HCT116 (cell line): Measurements from ENCODE around the gene POLA1. TPM values are rescaled to one million over a fixed set of nuclear protein-coding genes. Genes with fewer than 3 reads are reported as not detected.

Experiments used
- ATAC-seq: fragments of 200-7000 bp; cut with Tn5 transposase; 2 replicates; pipeline ENCODE4 v1.9.1; 2020; ENCODE audit warnings: mild to moderate bottlenecking, moderate library complexity
- BruUV-seq: library from RNA; stranded (reverse); fragments of 400-500 nt; replicated peaks from 2 replicates; lab custom pipeline; 2021; lab: Mats Ljungman, UMichigan
- CTCF ChIA-PET: fragments of 300-600 bp; sonication (Branson Sonifier 250); formaldehyde crosslinking; loops from one replicate; lab custom pipeline; 2021; ENCODE audit warnings: antibody characterized with exemption; lab: Charles Lee
- POLR2A ChIA-PET: fragments of 300-600, 350-600 bp; sonication (Branson Sonifier 250); formaldehyde crosslinking; loops from one replicate; lab custom pipeline; 2021; ENCODE audit warnings: antibody characterized with exemption; lab: Charles Lee
- RAD21 ChIA-PET, 2 experiments: fragments of 300-600 bp; sonication (Branson Sonifier 250); formaldehyde crosslinking; loops; one replicate each; lab custom pipeline; 2023; ENCODE audit warnings: low total read pairs in 2 of 2; ENCODE audit not compliant: uncharacterized antibody in 2 of 2, unreplicated experiment in 2 of 2, low non-redundant PET in 1 of 2; lab: Charles Lee
- DNase-seq: peaks from one replicate; pipeline ENCODE4 v3.0.0-alpha.2; 2010; ENCODE audit warnings: low read depth, low spot score
- H2AFZ ChIP-seq: fragments of 200-600 bp; shearing (Covaris generic), sonication (generic); 2 replicates; pipeline ENCODE4 v1.6.1; 2017; ENCODE audit warnings: low read depth, mixed run types, mixed read lengths, antibody characterized with exemption, low read length; ENCODE audit not compliant: poor library complexity, severe bottlenecking
- H3K27ac ChIP-seq: 2 replicates; pipeline ENCODE4 v1.5.1; 2012; ENCODE audit warnings: low read depth, low read length
- H3K27me3 ChIP-seq: fragments of 200-600 bp; sonication (generic); 2 replicates; pipeline ENCODE4 v1.6.1; 2016; ENCODE audit warnings: mixed run types, low read length, mixed read lengths; ENCODE audit not compliant: insufficient read depth
- H3K36me3 ChIP-seq, 2 experiments: fragments of 200-500 bp in 1 of 2; fragments of 200-600 bp in 1 of 2; sonication (Bioruptor generic) in 1 of 2; sonication (generic) in 1 of 2; 2 replicates each; pipeline versions ENCODE4 v1.5.1 to v1.6.1; 2014 to 2016; ENCODE audit warnings: low read length in 2 of 2, inconsistent platforms in 1 of 2, mixed read lengths in 1 of 2, mixed run types in 1 of 2; ENCODE audit not compliant: insufficient read depth in 2 of 2, control insufficient read depth in 1 of 2
- H3K4me1 ChIP-seq, 2 experiments: fragments of 200-600 bp in 1 of 2; sonication (generic) in 1 of 2; 2 replicates each; pipeline versions ENCODE4 v1.5.1 to v1.6.1; 2012 to 2017; ENCODE audit warnings: low read length in 2 of 2, inconsistent platforms in 1 of 2, mild to moderate bottlenecking in 1 of 2, mixed read lengths in 1 of 2, mixed run types in 1 of 2, moderate library complexity in 1 of 2; ENCODE audit not compliant: insufficient read depth in 2 of 2, control insufficient read depth in 1 of 2
- H3K4me2 ChIP-seq: fragments of 200-600 bp; sonication (generic); 2 replicates; pipeline ENCODE4 v1.6.1; 2017; ENCODE audit warnings: mixed run types, low read length, mixed read lengths
- H3K4me3 ChIP-seq, 2 experiments: fragments of 200-600 bp in 1 of 2; sonication (generic) in 1 of 2; replicated peaks in 1 of 2; 2 replicates each; pipeline ENCODE4 v1.5.1; 2011 to 2016; ENCODE audit warnings: low read length in 2 of 2, control low read depth in 1 of 2, low read depth in 1 of 2, mild to moderate bottlenecking in 1 of 2, mixed read lengths in 1 of 2, mixed run types in 1 of 2
- H3K79me2 ChIP-seq: fragments of 200-600 bp; sonication (generic); 2 replicates; pipeline ENCODE4 v1.6.1; 2017; ENCODE audit warnings: mild to moderate bottlenecking, mixed run types, low read length, moderate library complexity, mixed read lengths; ENCODE audit not compliant: insufficient read depth
- H3K9ac ChIP-seq: fragments of 200-600 bp; sonication (generic); 2 replicates; pipeline ENCODE4 v1.6.1; 2016; ENCODE audit warnings: low read length, mixed read lengths
- H3K9me2 ChIP-seq: fragments of 200-600 bp; sonication (generic), shearing (Covaris generic); 2 replicates; pipeline ENCODE4 v1.6.1; 2017; ENCODE audit warnings: mixed run types, mild to moderate bottlenecking, moderate library complexity; ENCODE audit not compliant: insufficient read depth
- H3K9me3 ChIP-seq, 2 experiments: fragments of 200-500 bp in 1 of 2; fragments of 200-600 bp in 1 of 2; sonication (Bioruptor generic) in 1 of 2; sonication (generic) in 1 of 2; 2 replicates each; pipeline ENCODE4 v1.6.1; 2014 to 2017; ENCODE audit warnings: low read length in 2 of 2, mixed read lengths in 2 of 2, inconsistent platforms in 1 of 2, low read depth in 1 of 2, mild to moderate bottlenecking in 1 of 2, mixed run types in 1 of 2, moderate library complexity in 1 of 2; ENCODE audit not compliant: control insufficient read depth in 1 of 2, insufficient read depth in 1 of 2
- H4K20me1 ChIP-seq: fragments of 200-600 bp; sonication (generic), shearing (Covaris generic); 2 replicates; pipeline ENCODE4 v1.6.1; 2017; ENCODE audit warnings: mixed run types, mild to moderate bottlenecking, moderate library complexity; ENCODE audit not compliant: insufficient read depth
- CBX3 ChIP-seq: IDR thresholded peaks from 2 replicates; pipeline ENCODE4 v1.6.1; 2012; ENCODE audit warnings: low read depth
- CTCF ChIP-seq, 3 experiments: fragments of 200-600 bp in 1 of 3; sonication (generic) in 1 of 3; IDR thresholded peaks in 2 of 3; conservative IDR thresholded peaks in 1 of 3; 2 replicates each; pipeline ENCODE4 v1.5.1; 2012 to 2017; ENCODE audit warnings: low read depth in 2 of 3, low read length in 2 of 3, antibody characterized with exemption in 1 of 3, borderline replicate concordance in 1 of 3, control low read depth in 1 of 3, mild to moderate bottlenecking in 1 of 3, mixed read lengths in 1 of 3, mixed run types in 1 of 3, moderate library complexity in 1 of 3; ENCODE audit not compliant: insufficient read depth in 1 of 3
- EZH2 ChIP-seq: fragments of 200-600 bp; sonication (generic); IDR thresholded peaks from 2 replicates; pipeline ENCODE4 v1.6.1; 2017; ENCODE audit warnings: antibody characterized with exemption, mixed run types
- MAX ChIP-seq: IDR thresholded peaks from 2 replicates; pipeline ENCODE4 v1.6.1; 2012
- POLR2A ChIP-seq: IDR thresholded peaks from 2 replicates; pipeline ENCODE4 v1.7.0; 2011; ENCODE audit warnings: borderline replicate concordance; ENCODE audit not compliant: insufficient read depth, insufficient read length; ENCODE audit errors: extremely low read depth
- POLR2AphosphoS5 ChIP-seq: IDR thresholded peaks from 2 replicates; pipeline ENCODE4 v1.6.1; 2011; ENCODE audit warnings: mild to moderate bottlenecking, low read depth, low read length, moderate library complexity
- RAD21 ChIP-seq: IDR thresholded peaks from 2 replicates; pipeline ENCODE4 v1.6.1; 2012; ENCODE audit warnings: low read depth, mild to moderate bottlenecking
- REST ChIP-seq: IDR thresholded peaks from 2 replicates; pipeline ENCODE4 v1.6.1; 2012; ENCODE audit warnings: low read depth
- TCF7L2 ChIP-seq: IDR thresholded peaks from 2 replicates; pipeline ENCODE4 v1.7.0; 2011; ENCODE audit warnings: borderline replicate concordance, inconsistent platforms; ENCODE audit not compliant: insufficient read depth, insufficient read length; ENCODE audit errors: extremely low read depth
- YY1 ChIP-seq: IDR thresholded peaks from 2 replicates; pipeline ENCODE4 v1.6.1; 2011; ENCODE audit warnings: low read length, low read depth, moderate library complexity, mild to moderate bottlenecking; ENCODE audit not compliant: insufficient replicate concordance; ENCODE audit errors: extremely low read depth
- ZBTB33 ChIP-seq: IDR thresholded peaks from 2 replicates; pipeline ENCODE4 v1.6.1; 2011; ENCODE audit warnings: mild to moderate bottlenecking, low read length, moderate library complexity; ENCODE audit not compliant: insufficient replicate concordance; ENCODE audit errors: extremely low read depth
- ZFX ChIP-seq: fragments of 450-650 bp; IDR thresholded peaks from 2 replicates; pipeline ENCODE4 v1.6.1; 2017
- intact Hi-C: fragments of 100-400 bp; cut with micrococcal nuclease; formaldehyde crosslinking; loops from 2 replicates; pipeline ENCODE4 v1.10.0; 2022
- total RNA-seq: library from RNA; stranded (reverse); gene quantifications from one replicate; pipeline ENCODE4 v1.2.1, GENCODE V29; 2021; ENCODE audit not compliant: unreplicated experiment

The POLA1 gene
- total RNA-seq, 1 experiment from 2014 or later = 27.0 TPM

DNA sequence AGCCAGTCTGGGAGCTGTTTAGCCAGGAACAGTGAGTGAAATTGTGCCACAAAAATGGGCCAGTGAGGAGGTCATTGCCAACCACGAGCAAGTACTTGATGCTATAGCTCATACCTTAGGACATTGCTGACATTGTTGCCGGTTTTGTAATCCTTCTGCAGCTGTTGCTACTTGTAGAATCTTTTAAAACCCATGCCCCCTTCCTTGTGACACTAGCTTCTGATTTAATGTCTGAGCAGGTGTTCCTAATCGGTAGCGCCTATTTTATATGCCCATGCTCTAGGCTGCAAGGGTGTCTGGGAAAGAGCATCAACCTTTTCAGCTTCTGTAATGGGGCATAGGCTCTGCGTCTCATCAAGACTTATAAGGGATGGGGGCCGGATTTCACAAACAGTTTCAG lies 2.6 kb downstream of the POLA1 start:
- H3K9ac ChIP-seq = no peak overlapping the region
- DNase-seq (no peak), ATAC-seq (no peak)
- no peaks in the 10 kb centered on the region for H4K20me1 ChIP-seq
- TF ChIP-seq POLR2AphosphoS5 (no peak), EZH2 (no peak), ZFX (no peak), TCF7L2 (no peak), YY1 (no peak), CBX3 (no peak), POLR2A (no peak), CTCF (IDR thresholded peaks at IDR 0.05 in 2 of 3, conservative IDR thresholded peaks at IDR 0.05 in 1 of 3; ENCODE audit: borderline replicate concordance in 1 of 3, insufficient read depth in 1 of 3, low read depth in 2 of 3, low read length in 2 of 3) (no peak), REST (no peak), RAD21 (no peak), MAX (no peak), ZBTB33 (no peak)
- TF ChIP-seq, all 23 proteins: peak for 0
- Histone ChIP-seq H3K79me2 (peaks cover 62% of the 10 kb centered on the region), H2AFZ (no peak overlapping the region), H3K4me2 (no peak overlapping the region), H3K9me2 (no peaks in the 10 kb centered on the region), H3K27ac (no peak overlapping the region), H3K36me3 (no peaks in the 10 kb centered on the region; a peak in 1 of 4 replicates), H3K27me3 (no peaks in the 10 kb centered on the region), H3K4me3 (no peak overlapping the region), H3K4me1 (peaks cover 3 to 14% of the 10 kb centered on the region in 2 experiments; a peak in 3 of 4 replicates), H3K9me3 (no peaks in the 10 kb centered on the region)
- ChIA-PET POLR2A (no interaction called here), CTCF (no interaction called here), RAD21 (no interaction called here)
- intact Hi-C loops = no loop called here
- BruUV-seq = no TSS peak
